Naive B cell (primary cell): ENCODE measurements around the gene ARID4B. TPM values are rescaled to one million over a fixed set of nuclear protein-coding genes. Genes with fewer than 3 reads are reported as not detected.
"Not testable (repeated sequence)": the region's sequence is repeated elsewhere in the genome, so short reads cannot be mapped to it uniquely, and the experiment has no call there.

ENCODE experiments used
- ATAC-seq, 2 donors: fragments of 150-1000 bp; cut with Tn5 transposase; 2 replicates each; pipeline ENCODE4 v1.10.0; 2021; ENCODE audit warnings: low read depth in 2 of 2, mild to moderate bottlenecking in 2 of 2, moderate library complexity in 2 of 2
- DNase-seq: peaks from one replicate; pipeline ENCODE4 v3.0.0; 2022
- H3K27ac Mint-ChIP-seq, 6 donors: one replicate each; pipeline ENCODE4 v1.8.0; 2020 to 2022; ENCODE audit warnings: mild to moderate bottlenecking in 6 of 6, mixed read lengths in 6 of 6, moderate library complexity in 5 of 6, inconsistent platforms in 2 of 6
- H3K27me3 Mint-ChIP-seq, 3 donors: one replicate each; pipeline ENCODE4 v1.8.0; 2021 to 2022; ENCODE audit warnings: mixed read lengths in 3 of 3, mild to moderate bottlenecking in 1 of 3
- H3K36me3 Mint-ChIP-seq, 2 donors: one replicate each; pipeline ENCODE4 v1.8.0; 2020 to 2022; ENCODE audit warnings: mixed read lengths in 2 of 2, inconsistent platforms in 1 of 2, mild to moderate bottlenecking in 1 of 2
- H3K4me1 Mint-ChIP-seq, 3 donors: one replicate each; pipeline ENCODE4 v1.8.0; 2020 to 2022; ENCODE audit warnings: mixed read lengths in 3 of 3, inconsistent platforms in 1 of 3, mild to moderate bottlenecking in 1 of 3, moderate library complexity in 1 of 3
- H3K4me3 Mint-ChIP-seq, 8 donors: one replicate each; pipeline ENCODE4 v1.8.0; 2020 to 2022; ENCODE audit warnings: mild to moderate bottlenecking in 8 of 8, mixed read lengths in 8 of 8, moderate library complexity in 8 of 8, inconsistent platforms in 2 of 8
- H3K9me3 Mint-ChIP-seq, 7 donors: one replicate each; pipeline ENCODE4 v1.8.0; 2020 to 2022; ENCODE audit warnings: mixed read lengths in 7 of 7, mild to moderate bottlenecking in 5 of 7, inconsistent platforms in 2 of 7, moderate library complexity in 1 of 7
- polyA plus RNA-seq, 6 donors: library from polyadenylated mRNA; unstranded; fragments of 300-500 nt; fragmentation: Illumina TruSeq; gene quantifications; one replicate each; pipeline ENCODE4 v1.2.3, GENCODE V29; 2021; ENCODE audit warnings: low read depth in 6 of 6

The ARID4B gene
- polyA plus RNA-seq, 6 donors from 2014 or later: 22.5 to 100 (median 59.7) TPM

GRCh38 chr1:235244974-235245592 is 82.9 kb downstream of the ARID4B start:
- H3K36me3 Mint-ChIP-seq: peaks cover 8 to 17% of the 10 kb centered on the region in 2 donors
- no peaks in the 10 kb centered on the region for H3K27me3 Mint-ChIP-seq
- H3K27ac Mint-ChIP-seq: peak overlapping the region in 3 of 6 donors; percentile 34 to 78 (median 38)
- H3K9me3 Mint-ChIP-seq: no peaks in the 10 kb centered on the region
- H3K4me1 Mint-ChIP-seq: peaks cover 18 to 19% (median 18%) of the 10 kb centered on the region in 3 donors
- DNase-seq: no peak
- H3K4me3 Mint-ChIP-seq: no peak overlapping the region
- no peak for ATAC-seq

- Mint-ChIP-seq H3K4me1 (peaks cover 16 to 22% (median 19%) of the 10 kb centered on the region in 3 donors), H3K27ac (peak overlapping the region in 2 of 6 donors; percentile 6 to 87), H3K36me3 (peaks cover 14 to 23% of the 10 kb centered on the region in 2 donors), H3K4me3 (no peak overlapping the region), H3K9me3 (no peaks in the 10 kb centered on the region), H3K27me3 (no peaks in the 10 kb centered on the region)
- DNase-seq: no peak
- ATAC-seq: peak in 1 of 2 donors; percentile 21
Measured at GRCh38 chr1:235240960-235241359, 87.0 kb downstream of the ARID4B start.

GRCh38 chr1:235239851-235240250 is 88.1 kb downstream of the ARID4B start:
- peaks cover 13 to 17% of the 10 kb centered on the region in 2 donors for H3K36me3 Mint-ChIP-seq
- ATAC-seq: no peak

GRCh38 chr1:235238558-235238957 is 89.4 kb downstream of the ARID4B start:
- Mint-ChIP-seq H3K36me3 (peaks cover 13 to 15% of the 10 kb centered on the region in 2 donors), H3K27me3 (no peaks in the 10 kb centered on the region), H3K4me3 (no peak overlapping the region), H3K27ac (peak overlapping the region in 4 of 6 donors; percentile 11 to 57 (median 30)), H3K9me3 (no peaks in the 10 kb centered on the region), H3K4me1 (peaks cover 4 to 15% (median 13%) of the 10 kb centered on the region in 3 donors)
- DNase-seq (no peak), ATAC-seq (no peak)

More at GRCh38 chr1:235239851-235240250, 88.1 kb downstream of the ARID4B start:
- H3K27ac Mint-ChIP-seq: no peak overlapping the region
- no peak overlapping the region for H3K4me3 Mint-ChIP-seq
- H3K27me3 Mint-ChIP-seq: no peaks in the 10 kb centered on the region
- H3K4me1 Mint-ChIP-seq: peaks cover 10 to 18% (median 15%) of the 10 kb centered on the region in 3 donors
- H3K9me3 Mint-ChIP-seq: no peaks in the 10 kb centered on the region
- DNase-seq: no peak

- Mint-ChIP-seq H3K27ac (peak overlapping the region in 1 of 6 donors; percentile 70), H3K9me3 (no peaks in the 10 kb centered on the region), H3K27me3 (no peaks in the 10 kb centered on the region), H3K36me3 (peaks cover 15% of the 10 kb centered on the region in 2 donors), H3K4me1 (peaks cover 4 to 13% (median 9%) of the 10 kb centered on the region in 3 donors), H3K4me3 (no peak overlapping the region)
- ATAC-seq (no peak), DNase-seq (no peak)
Measured at GRCh38 chr1:235236128-235236527, 91.9 kb downstream of the ARID4B start.

- no peak for DNase-seq
- Mint-ChIP-seq H3K4me3 (no peak overlapping the region), H3K27me3 (no peaks in the 10 kb centered on the region), H3K27ac (no peak overlapping the region), H3K36me3 (peaks cover 11 to 20% of the 10 kb centered on the region in 2 donors), H3K9me3 (no peaks in the 10 kb centered on the region), H3K4me1 (peaks cover 0 to 4% (median 0%) of the 10 kb centered on the region in 3 donors)
- no peak for ATAC-seq
Measured at GRCh38 chr1:235229868-235230267, 98.1 kb downstream of the ARID4B start.

GRCh38 chr1:235227414-235227813 is 100.6 kb downstream of the ARID4B start:
- Mint-ChIP-seq H3K27me3 (no peaks in the 10 kb centered on the region), H3K4me3 (no peak overlapping the region), H3K36me3 (peaks cover 13 to 17% of the 10 kb centered on the region in 2 donors), H3K4me1 (peaks cover 0 to 4% (median 0%) of the 10 kb centered on the region in 3 donors), H3K9me3 (no peaks in the 10 kb centered on the region), H3K27ac (peak overlapping the region in 2 of 6 donors; percentile 24 to 76)
- DNase-seq (no peak), ATAC-seq (no peak)

GRCh38 chr1:235226933-235227332 is 101.0 kb downstream of the ARID4B start:
- DNase-seq (no peak), ATAC-seq (no peak)
- peaks cover 13 to 17% of the 10 kb centered on the region in 2 donors for H3K36me3 Mint-ChIP-seq
- H3K4me3 Mint-ChIP-seq: no peak overlapping the region
- peak overlapping the region in 4 of 6 donors; percentile 6 to 76 (median 16) for H3K27ac Mint-ChIP-seq
- H3K9me3 Mint-ChIP-seq: no peaks in the 10 kb centered on the region
- peaks cover 0 to 4% (median 0%) of the 10 kb centered on the region in 3 donors for H3K4me1 Mint-ChIP-seq
- no peaks in the 10 kb centered on the region for H3K27me3 Mint-ChIP-seq

- Mint-ChIP-seq H3K4me3 (no peak overlapping the region), H3K27ac (peak overlapping the region in 1 of 6 donors; percentile 81), H3K27me3 (no peaks in the 10 kb centered on the region), H3K4me1 (peaks cover 0 to 4% (median 0%) of the 10 kb centered on the region in 3 donors), H3K36me3 (peaks cover 13 to 17% of the 10 kb centered on the region in 2 donors), H3K9me3 (no peaks in the 10 kb centered on the region)
- DNase-seq (no peak), ATAC-seq (no peak)
Measured at GRCh38 chr1:235225299-235225698, 102.7 kb downstream of the ARID4B start.

- DNase-seq (no peak), ATAC-seq (no peak)
- H3K4me3 Mint-ChIP-seq: no peak overlapping the region
- H3K4me1 Mint-ChIP-seq: peaks cover 0 to under 1% (median 0%) of the 10 kb centered on the region in 3 donors
- H3K9me3 Mint-ChIP-seq: no peaks in the 10 kb centered on the region
- H3K27ac Mint-ChIP-seq: no peak overlapping the region
- no peaks in the 10 kb centered on the region for H3K27me3 Mint-ChIP-seq
- peaks cover 2 to 10% of the 10 kb centered on the region in 2 donors for H3K36me3 Mint-ChIP-seq
Measured at GRCh38 chr1:235221653-235222375, 106.2 kb downstream of the ARID4B start.

GRCh38 chr1:235215453-235215852 is 112.5 kb downstream of the ARID4B start:
- Mint-ChIP-seq H3K4me3 (no peak overlapping the region), H3K36me3 (peaks cover 4 to 8% of the 10 kb centered on the region in 2 donors), H3K4me1 (no peaks in the 10 kb centered on the region), H3K27me3 (no peaks in the 10 kb centered on the region), H3K27ac (peak overlapping the region in 1 of 6 donors; percentile 74), H3K9me3 (no peaks in the 10 kb centered on the region)
- DNase-seq (no peak), ATAC-seq (no peak)

- not testable (repeated sequence) for H3K4me3 Mint-ChIP-seq, H3K36me3 Mint-ChIP-seq, ATAC-seq, H3K9me3 Mint-ChIP-seq, H3K27me3 Mint-ChIP-seq, H3K4me1 Mint-ChIP-seq, DNase-seq
- peak overlapping the region in 4 of 6 donors; percentile 27 to 91 (median 54) for H3K27ac Mint-ChIP-seq
Measured at GRCh38 chr1:235214962-235215361, 113.0 kb downstream of the ARID4B start.

GRCh38 chr1:235213752-235214151 is 114.2 kb downstream of the ARID4B start:
- no peaks in the 10 kb centered on the region for H3K9me3 Mint-ChIP-seq
- H3K4me1 Mint-ChIP-seq: no peaks in the 10 kb centered on the region
- DNase-seq (no peak), ATAC-seq (no peak)
- H3K4me3 Mint-ChIP-seq: no peak overlapping the region
- peaks cover 4 to 8% of the 10 kb centered on the region in 2 donors for H3K36me3 Mint-ChIP-seq
- H3K27ac Mint-ChIP-seq: peak overlapping the region in 4 of 6 donors; percentile 4 to 82 (median 33)
- no peaks in the 10 kb centered on the region for H3K27me3 Mint-ChIP-seq

- Mint-ChIP-seq H3K4me1 (peaks cover 0 to 8% (median 0%) of the 10 kb centered on the region in 3 donors), H3K27ac (peak overlapping the region in 2 of 6 donors; percentile 7 to 36), H3K9me3 (no peaks in the 10 kb centered on the region), H3K36me3 (peaks cover 0 to 13% of the 10 kb centered on the region in 2 donors), H3K27me3 (no peaks in the 10 kb centered on the region), H3K4me3 (no peak overlapping the region)
- DNase-seq (no peak), ATAC-seq (no peak)
Measured at GRCh38 chr1:235211517-235211916, 116.5 kb downstream of the ARID4B start.
